NOMO-1 (cell line): Measurements from ENCODE around the gene BLOC1S1.
A peak's percentile ranks its signal among the peaks of the same experiment; 100 is the strongest.

Experiments
- DNase-seq, 2 experiments: peaks; one replicate each; lab custom pipeline; 2025; ENCODE audit not compliant: unreplicated experiment in 2 of 2; lab: John Stamatoyannopoulos, UW

Gene BLOC1S1

DNA sequence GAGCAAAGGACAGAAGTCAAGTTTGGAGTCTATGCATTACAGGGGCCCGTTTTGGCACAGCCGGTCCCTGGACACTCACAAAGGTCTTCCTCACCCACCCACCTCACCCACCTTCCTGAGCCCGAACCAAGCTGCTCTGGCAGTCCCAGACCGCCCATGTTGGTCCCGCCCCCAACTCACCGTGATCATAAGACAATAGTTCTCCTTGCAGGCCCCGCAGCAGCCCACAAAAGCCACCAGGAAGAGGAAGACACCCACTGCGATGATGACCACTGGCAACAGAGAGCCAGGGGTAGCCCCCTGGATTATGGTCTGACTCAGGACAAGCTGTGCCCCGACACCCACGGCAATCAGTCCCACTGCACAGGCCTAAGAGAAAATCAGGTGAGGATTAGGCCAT is 11.1 kb downstream of the BLOC1S1 start:
- DNase-seq, result no peak

DNA sequence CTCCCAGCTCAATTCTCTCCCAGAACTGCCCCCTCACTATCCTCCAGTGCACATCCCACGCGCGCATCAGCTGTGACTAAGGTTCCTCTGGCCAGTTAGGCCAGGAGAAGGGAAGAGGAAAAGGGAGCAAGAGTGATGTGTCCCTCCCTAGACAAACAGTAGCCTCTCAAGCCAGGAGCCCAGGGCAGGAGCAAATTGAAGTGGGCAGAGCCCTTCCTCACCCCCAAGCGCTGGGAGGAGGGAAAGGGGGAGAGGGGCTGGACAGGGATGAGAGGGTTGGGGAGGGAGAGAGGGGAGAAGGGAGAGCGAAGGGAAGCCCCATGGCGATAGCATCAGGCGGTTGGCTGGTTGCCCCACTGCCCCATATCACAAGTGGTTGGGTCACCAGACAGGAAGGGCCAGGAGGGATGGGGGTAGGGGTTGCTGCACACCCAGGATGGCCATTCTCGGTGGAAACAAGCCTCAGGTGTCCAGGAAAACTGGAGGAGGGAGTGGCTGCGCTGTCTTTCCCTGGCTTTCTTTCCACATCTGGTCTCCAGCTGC is 11.9 kb downstream of the BLOC1S1 start:
- DNase-seq, result no peak

DNA sequence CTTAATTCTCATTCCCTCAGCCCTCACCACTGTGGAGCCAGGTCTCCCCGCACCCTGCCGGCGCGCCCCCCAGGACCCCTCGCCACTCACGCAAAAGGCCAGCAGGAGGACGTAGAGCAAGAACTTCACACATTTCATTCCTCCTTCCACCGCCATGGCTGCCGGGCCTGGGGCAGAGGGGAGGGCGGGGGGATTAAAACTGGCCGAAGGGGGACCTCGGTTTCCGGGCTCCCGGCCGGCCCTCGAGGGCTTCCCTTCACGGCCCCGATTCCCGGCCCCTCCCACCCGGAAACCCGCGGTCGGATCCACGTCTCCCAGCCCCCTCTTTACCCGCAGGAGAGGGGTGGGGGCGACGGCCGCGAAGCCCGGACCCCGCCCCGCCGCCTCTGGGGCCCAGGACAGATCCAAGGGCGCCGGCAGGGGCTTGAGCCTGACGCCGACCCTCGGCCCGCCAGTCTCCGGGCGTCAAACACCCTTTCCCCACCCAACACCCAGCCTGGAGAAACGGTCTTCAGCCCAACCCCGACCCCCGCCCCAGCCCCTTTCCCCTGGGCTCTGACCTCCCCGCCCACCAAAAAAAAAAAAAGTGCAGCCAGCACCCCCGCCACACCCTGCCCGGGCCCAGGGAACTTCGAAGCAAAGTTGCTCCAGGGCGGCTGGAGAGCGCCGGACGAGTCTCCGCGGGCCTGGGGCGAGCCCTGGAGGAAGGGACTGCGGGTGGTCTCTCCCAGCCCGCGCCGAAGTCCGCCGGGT is 12.5 kb downstream of the BLOC1S1 start:
- peak in 1 of 2 experiments; percentile 61 for DNase-seq

DNA sequence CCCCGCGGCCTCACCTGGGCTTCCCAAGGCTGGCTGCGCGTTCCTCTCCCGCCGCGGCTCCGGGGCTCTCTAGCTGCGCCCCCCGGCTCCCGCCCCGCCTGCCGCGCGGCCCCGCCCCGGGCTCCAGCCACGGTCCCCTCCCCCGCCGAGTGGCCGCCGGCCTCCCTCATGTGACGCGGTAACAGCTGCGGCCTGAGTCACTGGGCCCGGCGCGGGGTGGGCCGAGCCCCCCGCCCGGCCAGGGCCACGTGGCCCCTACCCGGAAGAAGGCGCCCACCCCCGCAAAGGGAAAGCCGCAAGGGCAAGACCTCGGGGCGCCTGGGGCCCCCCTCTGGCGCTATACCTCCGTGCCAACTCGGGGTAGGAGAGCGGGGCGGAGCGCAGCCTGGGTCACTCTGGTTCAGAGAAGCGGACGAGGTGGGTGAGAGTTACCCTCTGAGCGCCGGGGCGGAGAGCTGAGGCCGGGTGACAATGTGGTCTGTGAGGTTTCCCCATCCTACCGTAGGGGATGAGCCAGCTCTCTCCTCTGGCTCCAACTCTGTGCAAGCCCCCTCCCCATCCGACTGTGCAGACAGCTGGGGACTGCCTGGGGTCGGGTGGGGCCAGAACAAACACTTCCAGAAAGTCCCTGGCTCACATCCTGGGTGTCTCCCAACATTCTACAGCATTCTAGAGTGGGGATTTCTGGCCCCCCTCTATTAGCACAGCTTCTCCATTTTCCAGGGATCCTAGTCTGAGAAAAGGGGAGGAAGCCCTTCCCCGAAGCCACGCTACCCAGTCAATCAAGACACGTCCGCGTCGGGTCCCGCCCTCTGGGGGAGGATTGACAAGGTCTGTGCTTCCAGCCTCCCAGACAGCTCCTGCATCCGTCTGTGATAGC is 13.3 kb downstream of the BLOC1S1 start, which contains the start of gene CD63:
TSS of gene CD63 (minus strand) at position 71 of the 880 bp plus-strand sequence. CDS start 668 bp downstream, outside the sequence.
- peak; percentile 74 to 80 for DNase-seq

DNA sequence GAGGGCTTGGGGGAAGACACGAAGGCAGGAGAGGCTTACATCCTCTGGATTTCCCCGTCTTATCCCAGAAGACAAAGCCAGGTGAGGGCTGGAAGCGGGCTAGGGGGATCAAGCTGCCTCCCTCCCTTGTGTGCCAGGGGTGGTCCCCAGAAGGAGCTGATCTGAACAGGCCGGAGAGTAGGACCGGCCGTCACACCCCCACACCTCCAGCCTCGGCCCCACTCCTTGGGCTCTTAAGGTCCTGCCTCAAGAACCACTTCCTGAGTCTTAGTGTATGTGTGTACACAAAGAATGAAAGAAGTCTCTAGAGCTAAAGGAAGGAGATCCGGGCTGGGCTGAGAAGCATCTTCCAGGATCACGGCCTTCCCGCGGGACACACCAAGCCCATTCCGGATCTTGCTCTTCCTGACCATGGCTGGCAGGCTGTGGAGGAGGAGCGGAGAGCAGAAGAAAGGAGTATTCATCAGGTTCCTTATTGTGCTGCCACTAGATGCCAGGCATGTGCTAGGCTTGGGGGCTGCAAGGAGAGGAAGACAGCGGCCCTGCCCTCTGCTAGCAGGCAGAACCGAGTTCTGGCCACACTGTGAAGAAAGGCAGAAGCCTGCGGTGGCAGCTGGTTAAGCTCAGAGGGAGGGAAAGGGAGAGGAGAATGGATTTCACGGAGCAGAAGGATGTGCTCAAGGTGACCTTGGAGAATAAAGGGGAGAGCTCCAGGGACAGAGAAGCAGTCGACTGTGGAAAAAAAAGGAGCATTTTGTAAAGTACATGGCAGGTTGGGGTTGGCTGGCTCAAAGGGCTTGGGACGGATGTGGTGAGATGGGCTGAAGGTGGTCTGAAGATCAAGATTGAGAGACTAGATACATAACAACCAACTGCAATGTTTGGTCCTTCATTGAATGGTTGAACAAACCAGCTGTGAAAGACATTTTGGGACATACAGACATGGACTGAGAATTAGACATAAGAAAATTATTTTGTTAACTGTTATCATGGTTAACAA is 14.3 kb downstream of the BLOC1S1 start:
- DNase-seq, result peak; percentile 64 to 73

DNA sequence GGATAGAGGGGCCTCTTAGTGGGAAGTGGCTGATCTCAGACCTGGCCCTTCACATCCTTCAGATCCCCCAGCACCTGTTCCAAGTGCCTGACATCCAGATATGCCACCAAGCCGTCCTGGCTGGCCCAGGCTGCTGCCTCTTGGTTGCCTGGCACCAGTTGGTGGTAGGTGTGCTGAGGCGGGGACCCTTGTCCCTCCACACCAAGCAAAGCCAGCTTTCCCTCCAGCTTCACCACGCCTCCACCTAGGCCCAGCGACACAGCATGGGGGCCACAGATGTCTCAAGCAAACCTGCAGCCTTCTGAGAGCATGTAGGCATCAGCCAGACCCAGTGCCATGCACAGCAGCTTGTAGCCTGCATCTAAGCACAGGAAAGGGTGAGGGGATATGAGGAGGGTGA is 16.4 kb downstream of the BLOC1S1 start:
- DNase-seq, result no peak

DNA sequence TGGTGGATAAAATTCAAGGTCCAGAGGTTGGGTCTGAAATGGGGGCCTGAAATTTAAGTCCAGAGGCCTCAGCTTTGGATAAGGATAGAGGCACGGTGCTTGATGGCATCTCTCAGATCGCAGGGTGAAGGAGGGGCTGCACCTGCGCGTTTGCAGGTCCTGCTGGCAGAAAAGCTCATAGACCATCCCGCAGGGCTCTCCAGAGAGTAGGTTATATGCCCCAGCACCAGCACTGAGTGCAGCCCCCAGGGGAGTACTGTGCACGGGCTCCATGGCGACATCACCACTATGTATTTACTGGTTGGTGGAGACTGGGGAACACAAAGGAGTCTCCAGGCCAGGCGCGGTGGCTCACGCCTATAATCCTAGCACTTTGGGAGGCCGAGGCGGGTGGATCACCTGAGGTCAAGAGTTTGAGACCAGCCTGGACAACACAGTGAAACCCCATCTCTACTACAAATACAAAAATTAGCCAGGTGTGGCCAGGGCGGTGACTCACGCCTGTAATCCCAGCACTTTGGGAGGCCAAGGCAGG is 17.2 kb downstream of the BLOC1S1 start:
- DNase-seq, result no peak

DNA sequence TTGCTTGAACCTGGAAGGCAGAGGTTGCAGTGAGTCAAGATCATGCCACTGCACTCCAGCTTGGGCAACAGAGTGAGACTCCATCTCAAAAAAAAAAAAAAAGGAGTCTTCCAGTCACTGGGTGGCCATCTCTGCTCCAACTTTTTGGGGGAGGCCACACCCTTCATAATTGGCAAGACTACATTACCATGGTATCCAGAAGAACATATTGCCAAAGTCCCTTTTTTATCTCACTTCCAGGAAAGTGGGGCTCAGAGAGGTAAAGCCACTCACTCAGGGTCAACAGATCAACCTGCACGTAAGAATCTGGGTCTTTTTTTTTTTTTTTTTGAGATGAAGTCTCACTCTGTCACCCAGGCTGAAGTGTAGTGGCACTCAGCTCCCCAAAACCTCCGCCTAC is 18.0 kb downstream of the BLOC1S1 start:
- no peak for DNase-seq

DNA sequence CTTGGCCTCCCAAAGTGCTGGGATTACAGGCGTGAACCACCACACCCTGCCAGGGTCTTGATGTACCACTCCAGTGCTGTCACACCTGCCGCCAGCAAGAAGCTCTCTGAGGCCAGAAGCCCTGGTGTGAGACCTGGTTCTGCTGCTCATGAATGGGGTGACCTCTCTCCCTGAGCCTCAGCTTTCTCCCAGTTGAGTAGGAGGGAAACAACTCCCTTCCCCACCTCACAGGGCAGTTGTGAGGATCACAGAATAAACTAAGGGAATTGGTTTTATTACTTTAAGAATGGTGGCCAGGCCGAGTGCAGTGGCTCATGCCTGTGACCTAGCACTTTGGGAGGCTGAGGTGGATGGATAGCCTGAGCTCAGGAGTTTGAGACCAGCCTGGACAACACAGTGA is 18.7 kb downstream of the BLOC1S1 start:
- DNase-seq, result no peak

DNA sequence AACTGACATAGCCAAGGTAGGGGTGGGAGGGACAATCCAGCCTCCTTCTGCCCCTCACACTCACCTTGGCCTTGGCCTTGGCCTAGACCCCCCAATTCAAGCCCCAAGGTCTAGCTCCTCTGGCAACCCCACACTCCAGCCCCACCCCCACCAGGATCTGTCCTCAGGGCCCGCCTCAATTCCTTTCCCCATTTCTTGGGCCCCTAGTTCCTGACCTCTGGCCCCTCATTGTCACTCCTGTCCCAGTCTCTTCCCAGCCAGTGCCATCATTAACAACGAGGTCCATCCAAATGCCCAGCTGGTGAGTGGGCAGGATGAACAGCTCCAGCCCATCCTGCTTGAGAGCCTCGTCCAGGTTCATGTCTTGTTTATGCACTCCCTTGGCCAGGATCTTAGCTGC is 20.2 kb downstream of the BLOC1S1 start:
- no peak for DNase-seq

DNA sequence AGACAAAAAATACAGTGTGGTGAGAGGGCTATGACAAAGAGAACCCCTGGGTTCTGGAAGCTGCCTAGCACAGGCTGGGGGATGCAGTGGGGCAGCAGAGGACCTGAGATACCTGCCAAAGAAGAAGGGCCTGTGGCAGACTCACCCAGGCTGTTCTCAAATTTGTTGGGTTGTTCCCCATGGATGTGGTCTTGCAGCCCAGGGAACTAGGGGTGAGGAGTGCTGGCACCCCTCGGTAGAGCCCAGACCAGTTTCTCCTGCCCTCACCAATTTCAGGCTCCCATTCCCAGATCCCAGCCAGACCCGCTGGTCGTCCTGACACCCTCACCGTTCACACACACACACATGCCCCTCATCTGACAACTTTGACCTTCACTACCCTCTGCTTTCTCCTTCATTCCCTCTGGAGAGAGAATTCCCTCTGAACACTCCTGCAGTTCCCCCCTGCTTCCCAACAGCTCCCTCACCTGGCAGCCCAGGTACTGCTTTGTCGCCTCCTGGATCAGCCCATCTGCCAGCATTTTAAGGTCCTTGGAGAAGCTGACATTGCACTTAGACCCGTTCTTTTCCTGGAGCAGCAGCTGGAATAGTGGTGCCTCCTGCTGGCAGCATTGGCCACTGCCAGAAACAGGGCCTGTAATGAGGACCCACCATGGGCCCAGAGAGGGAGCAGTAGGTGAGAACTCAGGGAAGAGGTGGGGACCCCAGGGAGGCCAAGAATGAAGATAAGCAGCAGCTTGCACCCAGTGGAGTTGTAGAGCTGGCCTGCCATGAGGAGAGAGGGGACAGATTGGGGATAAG is 21.1 kb downstream of the BLOC1S1 start:
- DNase-seq, result peak; percentile 43 to 62

DNA sequence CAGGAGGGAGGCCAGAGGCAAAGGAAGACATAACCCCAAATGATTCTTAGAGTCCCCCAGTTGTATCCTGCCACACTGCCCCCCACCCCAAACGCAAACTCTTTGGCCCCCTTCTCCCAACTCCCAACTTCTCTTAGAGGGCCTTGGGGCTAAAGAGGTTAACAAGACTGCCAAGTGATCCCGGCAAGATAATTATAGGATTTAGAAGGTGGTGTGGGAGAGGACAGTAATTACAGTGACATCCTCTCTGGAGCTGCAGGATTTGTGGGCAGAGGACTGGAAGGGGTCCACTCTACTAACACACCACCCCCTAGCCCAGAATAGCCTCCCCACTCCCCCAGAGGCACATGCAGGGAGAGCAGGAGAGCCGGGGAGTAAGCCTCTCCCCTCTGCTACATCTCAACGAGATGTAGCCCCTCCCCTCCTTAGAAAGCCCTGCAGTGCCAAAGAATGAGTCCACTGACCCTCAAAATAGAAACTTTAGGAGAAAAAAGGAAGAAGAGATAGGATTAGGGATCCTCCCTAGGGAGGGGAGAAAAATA is 21.8 kb downstream of the BLOC1S1 start:
- no peak for DNase-seq

DNA sequence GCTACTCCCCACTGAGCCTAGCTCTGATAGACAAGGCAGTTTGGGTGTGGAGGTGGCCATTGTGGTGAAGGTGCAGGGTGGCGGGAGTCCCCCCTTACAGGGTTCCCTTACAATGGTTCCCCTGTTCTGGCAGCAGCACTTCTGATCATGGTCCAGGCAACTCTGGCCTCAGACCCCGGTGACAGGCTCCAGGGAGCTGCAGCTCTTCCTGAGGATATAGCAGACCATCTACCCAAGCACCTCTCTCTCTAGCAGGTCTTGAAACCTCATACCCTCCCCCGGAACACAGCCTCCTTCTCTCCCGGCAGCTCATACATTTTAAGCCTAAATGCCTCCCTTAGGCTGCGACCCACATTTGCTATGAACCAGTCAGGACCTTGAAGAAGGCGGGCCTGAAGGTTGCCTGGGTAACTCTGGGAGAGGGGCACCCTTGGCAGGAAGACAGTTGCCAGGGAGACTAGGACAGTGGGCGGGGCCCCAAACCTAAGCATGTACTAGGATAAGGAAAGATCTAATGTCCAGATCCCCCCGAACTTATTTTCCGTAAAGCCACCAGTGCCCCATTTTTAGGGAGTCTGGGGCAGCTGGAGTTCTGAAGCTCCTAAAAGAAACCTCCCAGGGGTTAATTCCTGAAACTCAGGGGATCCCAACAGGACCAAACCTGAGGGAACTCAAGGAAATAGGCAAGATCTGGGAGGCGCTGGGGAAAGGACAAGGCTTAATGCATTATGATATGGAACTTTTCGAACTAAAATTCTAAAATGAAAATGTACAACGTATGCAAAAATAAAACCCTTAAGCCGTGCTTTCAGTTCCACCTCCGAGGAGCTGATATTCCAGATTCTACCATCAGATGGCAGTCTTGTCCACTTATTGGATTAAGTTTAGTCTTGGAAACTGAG is 22.5 kb downstream of the BLOC1S1 start:
- DNase-seq, result peak; percentile 81 to 84

DNA sequence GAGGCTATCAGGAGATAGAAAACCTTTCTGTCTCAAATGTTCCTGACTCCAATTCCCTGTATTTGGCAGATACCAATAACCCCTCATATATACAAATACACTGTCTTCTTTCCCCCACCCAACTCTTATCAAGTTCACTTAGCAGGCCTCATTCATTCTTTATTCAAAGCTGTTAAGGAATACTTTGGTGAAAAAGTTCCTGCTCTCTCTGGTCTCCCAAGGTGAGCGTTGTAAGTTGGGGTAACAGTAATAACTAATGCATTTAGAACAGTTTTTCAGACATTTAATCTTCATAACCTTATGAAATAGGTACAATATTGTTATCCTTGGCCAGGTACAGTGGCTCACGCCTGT is 23.2 kb downstream of the BLOC1S1 start:
- no peak for DNase-seq

DNA sequence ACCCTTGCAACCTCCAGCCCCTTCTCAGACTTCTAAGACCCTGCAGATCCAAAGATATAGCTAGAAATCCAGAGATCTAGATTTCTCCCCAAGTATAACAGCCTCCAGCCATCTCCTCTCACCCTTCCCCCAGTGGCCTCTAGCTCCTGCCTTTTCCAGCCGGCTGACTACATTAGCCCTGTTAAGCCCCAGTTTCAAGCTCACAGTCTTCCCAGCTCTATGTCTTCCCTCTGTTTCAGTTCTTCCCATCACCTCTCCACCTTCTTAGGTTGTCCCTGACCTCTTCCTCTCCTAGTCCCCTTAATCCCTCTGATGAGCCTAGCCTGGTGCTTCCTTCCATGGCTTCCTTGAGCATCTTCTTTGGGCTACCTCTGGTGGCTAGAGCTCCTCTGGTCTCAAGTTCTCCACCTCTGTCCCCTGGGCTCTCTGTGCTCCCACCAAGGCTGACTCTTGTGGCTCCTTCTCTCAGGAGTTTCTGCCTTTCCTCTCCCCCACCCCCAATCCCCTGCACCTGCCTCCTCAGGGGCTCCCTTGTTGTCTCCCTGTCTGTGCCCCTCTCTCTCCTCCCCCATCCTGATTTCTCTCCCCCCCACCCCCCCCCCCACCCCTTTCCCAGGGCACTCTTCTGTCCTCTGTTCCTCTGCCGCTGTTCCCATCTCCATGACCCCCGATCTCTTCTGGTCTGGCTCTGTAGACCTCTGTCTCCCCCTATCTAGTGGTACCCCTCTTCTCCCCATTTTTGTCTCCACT is 26.3 kb downstream of the BLOC1S1 start:
- no peak for DNase-seq

DNA sequence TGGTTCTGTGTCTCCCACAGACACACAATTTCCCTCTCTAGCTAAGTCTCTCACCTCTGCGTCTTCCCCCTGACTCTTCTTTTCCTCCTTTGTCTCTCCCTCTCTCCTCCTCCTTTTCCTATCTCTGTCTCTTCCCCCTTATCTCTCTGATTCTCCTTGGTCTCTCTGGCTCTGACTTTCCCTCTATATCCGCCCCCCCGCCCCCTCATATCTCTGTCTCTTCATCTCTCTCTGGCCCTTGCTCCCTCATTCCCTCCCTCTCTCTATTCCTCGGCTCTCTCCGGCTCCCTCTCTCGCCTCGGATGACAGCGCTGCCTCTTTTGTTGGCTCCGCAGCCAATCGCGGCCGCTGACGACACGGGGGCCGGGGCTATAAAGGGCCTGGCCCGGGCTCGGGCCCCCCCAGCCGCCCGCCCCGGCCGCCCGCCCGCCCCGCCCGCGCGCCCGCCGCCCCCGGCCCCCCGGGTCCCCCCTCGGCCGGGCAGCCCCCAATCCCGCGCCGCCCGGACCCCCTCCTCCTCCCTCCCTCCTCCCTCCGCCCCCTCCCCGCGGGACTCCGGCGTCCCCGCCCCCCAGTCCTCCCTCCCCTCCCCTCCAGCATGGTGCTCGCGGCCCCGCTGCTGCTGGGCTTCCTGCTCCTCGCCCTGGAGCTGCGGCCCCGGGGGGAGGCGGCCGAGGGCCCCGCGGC is 27.0 kb downstream of the BLOC1S1 start, which contains the start of gene GDF11:
TSS of gene GDF11 (plus strand) at position 404 of the 687 bp plus-strand sequence. CDS start at position 599, 195 bp downstream.
- peak; percentile 50 to 70 for DNase-seq
